ACHN (cell line): ENCODE measurements around the gene KAT8.
"Not testable (repeated sequence)": the region's sequence is repeated elsewhere in the genome, so short reads cannot be mapped to it uniquely, and the experiment has no call there.

ENCODE experiments used
- DNase-seq: peaks from one replicate; pipeline ENCODE4 v3.0.0-alpha.2; 2015
- in situ Hi-C: cut with HindIII; loops from 2 replicates; pipeline ENCODE4 v1.10.0; 2017; ENCODE audit warnings: low sequenced_read_pairs, low pct_ligation_motif_present, low pct_unique_long_range_greater_than_20kb

KAT8 gene

DNA sequence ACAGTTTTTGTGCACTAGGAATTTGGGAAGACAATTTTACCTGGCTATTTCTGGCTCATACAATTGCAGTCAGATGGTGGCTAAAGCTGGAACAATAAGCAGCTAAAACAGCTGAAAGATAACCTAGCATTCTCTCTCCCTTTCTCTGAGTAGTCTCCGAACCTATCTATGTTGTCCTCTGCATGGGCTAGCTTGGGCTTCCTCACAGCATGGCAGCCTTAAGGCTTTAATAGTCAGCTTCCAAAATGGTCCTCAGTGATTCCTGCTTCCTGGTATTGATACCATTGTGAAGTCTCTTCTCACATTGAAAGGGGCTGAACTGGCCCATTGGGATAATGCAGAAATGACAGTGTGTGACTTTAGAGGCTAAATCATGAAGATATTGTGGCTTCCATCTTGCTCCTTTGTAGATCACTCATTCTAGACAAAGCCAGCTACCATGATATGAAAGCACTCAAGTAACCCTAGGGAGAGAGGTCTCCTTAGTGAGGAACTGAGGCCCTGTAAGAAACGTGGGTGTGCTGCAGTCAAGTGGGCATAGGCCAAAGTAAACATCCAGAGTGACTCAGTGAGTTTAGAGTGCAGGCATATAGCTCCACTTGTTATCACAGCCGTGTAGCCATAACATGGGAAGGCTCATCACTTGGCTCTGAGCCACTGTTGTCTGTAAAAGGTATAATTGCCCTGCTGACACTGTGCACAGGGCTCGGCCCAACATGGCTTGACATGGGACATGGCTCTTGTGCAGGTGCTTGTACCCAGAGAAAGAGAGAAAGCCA, 17.4 kb upstream of the KAT8 start:
- in situ Hi-C loops, result no loop called here

DNA sequence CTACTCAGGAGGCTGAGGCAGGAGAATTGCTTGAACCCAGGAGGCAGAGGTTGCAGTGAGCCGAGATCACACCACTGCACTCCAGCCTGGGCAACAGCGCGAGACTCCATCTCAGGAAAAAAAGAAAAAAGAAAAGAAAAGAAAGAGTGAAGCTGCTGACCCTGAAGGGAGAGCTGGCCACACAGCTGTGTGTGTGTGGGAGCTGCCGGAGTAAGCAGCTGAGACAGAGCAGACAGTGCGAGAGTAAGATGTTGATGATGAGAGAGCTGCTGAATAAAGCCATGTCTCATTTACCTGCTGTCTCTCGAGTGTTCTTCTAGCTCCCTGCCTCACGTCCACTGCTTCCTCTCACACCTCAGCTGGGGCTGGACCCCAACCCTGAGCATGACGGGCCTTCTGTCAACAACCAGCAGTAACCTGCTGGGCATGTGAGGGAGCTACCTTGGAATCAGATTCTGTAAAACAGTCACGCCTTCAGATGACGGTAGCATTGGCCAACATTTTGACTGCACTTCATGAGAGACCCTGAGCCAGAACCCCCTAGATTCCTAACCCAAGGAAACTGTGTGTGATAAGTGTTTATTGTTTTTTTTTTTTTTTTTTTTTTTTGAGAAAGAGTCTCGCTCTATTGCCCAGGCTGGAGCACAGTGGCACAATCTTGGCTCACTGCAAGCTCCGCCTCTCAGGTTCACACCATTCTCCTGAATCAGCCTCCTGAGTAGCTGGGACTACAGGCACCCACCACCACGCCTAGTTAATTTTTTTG, 16.4 kb upstream of the KAT8 start:
- in situ Hi-C loops, result not testable (repeated sequence)

More for the DNA sequence above, 17.4 kb upstream of the KAT8 start:
- no peak for DNase-seq

DNA sequence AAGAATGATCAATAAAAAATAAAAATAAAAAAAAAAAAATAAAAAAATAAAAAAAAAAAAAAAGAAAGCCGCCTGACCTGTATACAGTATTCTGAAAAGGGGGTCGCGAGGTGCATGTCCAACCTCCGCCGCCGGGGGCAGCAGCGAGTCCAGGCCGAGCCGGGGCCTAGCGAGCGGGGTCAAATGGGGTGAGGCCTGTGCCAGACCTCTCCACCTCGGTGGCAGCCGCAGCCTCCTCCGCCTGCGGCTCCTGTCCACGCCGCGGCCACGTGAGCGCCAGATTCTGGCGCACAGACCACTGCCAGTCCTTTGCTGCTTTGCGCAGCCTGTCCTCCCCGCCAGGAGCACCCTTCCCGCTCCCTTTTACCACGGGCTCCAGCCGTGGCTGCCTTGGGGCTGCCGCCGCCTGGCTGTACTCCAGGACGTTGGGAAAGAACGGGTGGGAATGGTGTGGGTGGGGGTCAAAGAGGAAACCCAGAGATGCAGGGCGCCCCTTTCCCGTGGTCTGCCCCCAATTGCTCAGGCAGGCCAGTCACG, 11.7 kb upstream of the KAT8 start:
- peak; percentile 71 for DNase-seq
- in situ Hi-C loops, result no loop called here

More for the DNA sequence above, 16.4 kb upstream of the KAT8 start:
- DNase-seq, result not testable (repeated sequence)

DNA sequence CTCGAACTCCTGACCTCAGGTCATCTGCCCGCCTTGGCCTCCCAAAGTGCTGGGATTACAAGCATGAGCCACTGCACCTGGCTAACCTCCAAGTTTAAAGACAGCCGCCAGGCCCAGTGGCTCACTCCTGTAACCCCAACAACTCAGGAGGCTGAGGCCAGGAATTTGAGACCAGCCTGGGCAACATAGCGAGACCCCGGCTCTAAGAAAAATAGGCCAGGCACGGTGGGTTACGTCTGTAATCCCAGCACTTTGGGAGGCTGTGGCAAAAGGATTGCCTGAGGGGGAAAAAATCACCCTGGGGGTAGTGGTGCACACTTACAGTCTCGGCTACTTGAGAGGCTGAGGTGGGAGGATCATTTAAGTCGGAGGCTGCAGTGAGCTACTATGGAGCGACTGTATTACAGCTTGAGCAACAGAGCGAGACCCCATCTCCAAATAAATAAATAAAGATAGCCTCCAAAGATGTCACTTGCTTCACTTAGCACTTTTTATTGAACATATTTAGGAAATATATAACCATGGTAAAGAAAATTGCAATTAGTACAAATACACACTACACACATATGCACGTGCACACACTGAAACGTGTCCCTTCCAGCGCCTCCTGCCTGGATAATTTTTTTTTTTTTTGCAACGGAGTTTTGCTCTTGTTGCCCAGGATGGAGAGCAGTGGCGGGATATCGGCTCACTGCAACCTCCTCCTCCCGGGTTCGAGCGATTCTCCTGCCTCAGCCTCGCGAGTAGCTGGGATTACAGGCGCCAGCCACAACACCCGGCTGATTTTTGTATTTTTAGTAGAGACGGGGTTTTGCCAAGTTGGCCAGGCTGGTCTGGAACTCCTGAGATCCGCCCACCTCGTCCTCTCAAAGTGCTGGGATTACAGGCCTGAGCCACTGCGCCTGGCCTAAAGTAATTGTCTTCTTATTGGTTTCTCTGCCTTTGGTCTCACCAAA, 10.7 kb upstream of the KAT8 start:
- no peak for DNase-seq
- in situ Hi-C loops, result no loop called here

DNA sequence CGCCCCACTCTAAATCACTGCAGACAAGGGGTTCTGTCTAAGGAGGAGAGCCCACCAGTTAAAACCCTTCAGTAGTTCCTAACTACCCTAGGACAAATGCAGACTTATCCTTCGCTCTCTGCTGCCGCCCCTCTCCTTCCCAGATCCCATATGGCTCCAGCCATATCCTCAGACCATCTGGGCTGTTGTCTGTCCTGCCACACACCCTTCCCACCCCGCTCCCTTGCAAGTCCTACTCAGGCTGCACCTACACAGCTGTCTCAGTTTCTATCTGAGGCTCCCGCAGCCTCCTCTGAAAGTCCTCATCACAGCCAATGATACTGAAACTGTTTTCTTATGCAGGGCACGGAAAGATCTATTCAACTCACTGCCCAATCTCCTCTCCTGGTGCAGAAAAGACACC, 10.0 kb upstream of the KAT8 start:
- in situ Hi-C loops, result no loop called here
- no peak for DNase-seq

DNA sequence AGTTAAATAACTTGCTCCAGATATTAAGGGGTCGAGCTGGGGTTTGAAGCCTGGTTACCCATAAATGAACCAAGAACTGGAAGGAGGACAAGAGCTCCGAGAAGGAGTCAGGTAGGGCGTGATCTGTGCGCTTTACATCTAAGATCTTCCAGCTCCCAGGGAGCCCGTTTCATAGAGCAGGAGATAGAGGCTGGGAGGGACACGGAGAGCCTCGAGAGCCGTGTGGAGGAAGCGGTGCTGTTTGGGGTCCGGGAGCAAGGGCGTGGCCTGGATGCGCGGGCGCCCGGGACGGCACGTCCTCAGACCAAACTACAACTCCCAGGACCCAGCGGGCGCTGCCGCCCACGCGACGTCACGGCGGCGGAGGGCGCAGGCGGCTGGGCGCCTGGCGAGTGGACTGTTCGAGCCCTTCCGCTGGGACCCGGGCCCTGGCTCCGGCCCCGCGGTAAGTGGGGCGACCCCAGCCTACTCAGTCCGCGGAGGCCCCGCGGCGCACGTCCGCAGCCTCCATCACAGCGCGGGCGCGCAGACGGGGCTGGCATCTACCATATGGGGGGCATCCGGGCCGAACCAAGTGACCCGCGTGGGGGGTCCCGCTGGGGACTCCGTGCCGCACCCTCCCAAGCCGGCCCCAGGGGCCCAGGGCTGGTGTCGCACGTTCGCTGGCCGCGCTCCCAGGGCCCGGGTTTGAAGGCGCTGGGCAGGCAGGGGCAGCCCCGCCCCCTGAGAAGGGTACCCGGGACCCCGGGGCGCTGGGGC, 9.2 kb upstream of the KAT8 start, which contains the start of gene BCKDK:
BCKDK (plus strand) TSS at position 352 of the 759 bp plus-strand sequence. CDS start 838 bp downstream, outside the sequence.
- in situ Hi-C loops, result no loop called here

DNA sequence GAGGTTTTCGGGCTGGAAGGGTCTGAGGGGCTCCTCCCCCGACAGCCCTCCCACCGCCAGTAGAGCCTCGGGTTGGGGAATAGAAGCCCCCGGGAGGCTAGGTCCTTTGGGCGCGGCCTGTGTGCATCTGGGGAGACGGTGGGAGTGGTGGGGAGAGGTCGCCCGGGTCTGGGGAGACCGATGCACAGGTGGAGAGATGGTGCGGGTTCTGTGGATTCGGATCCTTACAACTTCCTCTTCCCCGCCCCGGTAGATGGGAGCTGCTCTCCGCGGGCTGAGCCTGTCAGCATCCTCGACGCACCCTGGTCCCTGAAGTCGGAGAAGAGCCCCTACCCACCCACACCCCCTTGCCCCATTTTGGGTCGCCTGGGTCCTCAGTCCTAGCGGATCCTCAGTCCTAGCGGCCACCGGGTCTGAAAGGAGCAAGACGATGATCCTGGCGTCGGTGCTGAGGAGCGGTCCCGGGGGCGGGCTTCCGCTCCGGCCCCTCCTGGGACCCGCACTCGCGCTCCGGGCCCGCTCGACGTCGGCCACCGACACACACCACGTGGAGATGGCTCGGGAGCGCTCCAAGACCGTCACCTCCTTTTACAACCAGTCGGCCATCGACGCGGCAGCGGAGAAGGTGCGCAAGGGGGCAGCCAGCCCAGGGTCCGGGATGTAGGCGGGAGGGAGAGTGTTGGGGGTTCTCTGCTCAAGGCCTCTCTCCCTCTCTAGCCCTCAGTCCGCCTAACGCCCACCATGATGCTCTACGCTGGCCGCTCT, 8.5 kb upstream of the KAT8 start:
- in situ Hi-C loops, result no loop called here
- DNase-seq, result no peak

More for the DNA sequence above, 9.2 kb upstream of the KAT8 start, which contains the start of gene BCKDK:
- peak; percentile 78 for DNase-seq

DNA sequence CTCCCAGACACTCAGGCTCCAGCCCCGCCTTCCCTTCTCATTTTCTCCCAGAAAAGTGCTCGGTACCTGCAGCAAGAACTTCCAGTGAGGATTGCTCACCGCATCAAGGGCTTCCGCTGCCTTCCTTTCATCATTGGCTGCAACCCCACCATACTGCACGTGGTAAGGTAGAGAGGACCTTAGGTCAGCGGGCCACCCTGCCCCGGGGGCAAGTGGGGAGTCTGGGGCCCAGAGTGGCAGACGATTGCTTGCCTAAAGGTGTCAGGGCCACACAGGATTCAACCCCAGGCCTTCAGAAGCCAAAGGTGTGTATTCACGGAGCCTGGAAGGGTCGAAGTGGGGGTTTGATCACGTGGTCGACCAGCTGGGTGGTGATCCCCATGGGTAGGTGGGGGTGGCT, 7.8 kb upstream of the KAT8 start:
- in situ Hi-C loops, result no loop called here
- no peak for DNase-seq

DNA sequence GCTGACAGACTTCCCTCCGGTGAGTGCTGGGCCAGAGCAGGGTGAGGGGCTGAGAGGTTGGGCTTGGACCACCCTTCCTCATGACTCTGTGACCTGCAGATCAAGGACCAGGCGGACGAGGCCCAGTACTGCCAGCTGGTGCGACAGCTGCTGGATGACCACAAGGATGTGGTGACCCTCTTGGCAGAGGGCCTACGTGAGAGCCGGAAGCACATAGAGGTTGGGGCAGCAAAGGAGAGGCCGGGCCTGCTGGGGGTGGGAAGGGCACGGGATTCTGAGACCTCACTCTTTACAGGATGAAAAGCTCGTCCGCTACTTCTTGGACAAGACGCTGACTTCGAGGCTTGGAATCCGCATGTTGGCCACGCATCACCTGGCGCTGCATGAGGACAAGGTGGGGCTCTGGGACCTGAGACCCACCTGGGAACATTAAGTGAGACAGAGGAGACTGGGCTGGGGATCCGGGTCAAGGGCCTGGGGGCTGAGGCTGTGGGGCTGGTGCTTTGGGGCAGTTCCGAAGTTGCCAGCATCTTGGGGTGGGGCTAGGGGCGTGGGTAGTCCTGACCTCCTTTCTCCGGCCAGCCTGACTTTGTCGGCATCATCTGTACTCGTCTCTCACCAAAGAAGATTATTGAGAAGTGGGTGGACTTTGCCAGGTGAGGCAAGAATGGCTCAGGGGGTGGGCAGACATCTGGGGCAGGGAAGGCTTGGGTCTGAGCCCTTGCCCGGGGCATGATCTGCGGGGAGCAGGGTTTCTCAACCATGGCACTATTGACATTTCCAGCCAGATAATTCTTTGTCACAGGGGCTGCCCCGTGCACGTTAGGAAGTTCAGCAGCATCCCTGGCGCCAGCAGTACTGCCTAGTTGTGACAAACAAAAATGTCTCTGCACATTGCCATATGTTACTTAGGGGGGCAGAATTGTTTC, 7.1 kb upstream of the KAT8 start:
- in situ Hi-C loops, result no loop called here
- DNase-seq, result no peak

DNA sequence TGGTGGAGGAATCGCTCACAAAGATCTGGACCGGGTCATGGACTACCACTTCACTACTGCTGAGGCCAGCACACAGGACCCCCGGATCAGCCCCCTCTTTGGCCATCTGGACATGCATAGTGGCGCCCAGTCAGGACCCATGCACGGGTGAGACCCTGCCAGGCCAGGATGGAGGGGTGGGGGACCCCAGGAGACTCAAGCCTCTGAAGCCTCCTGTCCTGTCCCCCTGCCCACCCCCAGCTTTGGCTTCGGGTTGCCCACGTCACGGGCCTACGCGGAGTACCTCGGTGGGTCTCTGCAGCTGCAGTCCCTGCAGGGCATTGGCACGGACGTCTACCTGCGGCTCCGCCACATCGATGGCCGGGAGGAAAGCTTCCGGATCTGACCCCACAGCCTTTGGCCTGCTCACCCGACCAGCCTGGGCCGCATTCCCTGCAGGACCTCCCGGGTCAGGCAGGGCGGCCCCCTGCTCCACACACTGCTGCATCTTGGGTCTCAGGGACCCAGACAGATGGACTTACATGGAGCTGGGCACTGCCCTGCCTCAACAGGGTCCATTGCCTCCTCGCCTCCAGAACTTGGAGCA, 5.5 kb upstream of the KAT8 start:
- no peak for DNase-seq
- in situ Hi-C loops, result no loop called here

DNA sequence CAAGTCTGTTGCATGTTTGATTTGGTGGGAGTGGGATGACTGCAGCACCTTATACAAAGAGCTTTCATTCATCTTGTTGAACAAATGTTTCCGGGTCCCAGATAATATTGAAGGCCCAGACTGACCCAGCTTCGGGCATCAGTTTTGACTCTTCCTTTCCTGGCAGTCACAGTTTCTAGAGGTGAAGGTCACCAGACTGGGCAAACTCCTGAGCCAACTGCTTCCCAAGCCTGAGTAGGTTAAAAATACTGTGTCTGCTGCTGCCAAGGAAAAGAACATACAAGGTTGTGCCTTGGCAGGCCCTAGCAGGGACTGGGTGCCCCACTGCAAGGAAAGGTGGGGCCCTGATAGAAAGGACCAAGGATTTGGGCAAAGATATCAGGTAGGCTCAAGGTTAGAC, 4.8 kb upstream of the KAT8 start:
- no peak for DNase-seq
- in situ Hi-C loops, result no loop called here

DNA sequence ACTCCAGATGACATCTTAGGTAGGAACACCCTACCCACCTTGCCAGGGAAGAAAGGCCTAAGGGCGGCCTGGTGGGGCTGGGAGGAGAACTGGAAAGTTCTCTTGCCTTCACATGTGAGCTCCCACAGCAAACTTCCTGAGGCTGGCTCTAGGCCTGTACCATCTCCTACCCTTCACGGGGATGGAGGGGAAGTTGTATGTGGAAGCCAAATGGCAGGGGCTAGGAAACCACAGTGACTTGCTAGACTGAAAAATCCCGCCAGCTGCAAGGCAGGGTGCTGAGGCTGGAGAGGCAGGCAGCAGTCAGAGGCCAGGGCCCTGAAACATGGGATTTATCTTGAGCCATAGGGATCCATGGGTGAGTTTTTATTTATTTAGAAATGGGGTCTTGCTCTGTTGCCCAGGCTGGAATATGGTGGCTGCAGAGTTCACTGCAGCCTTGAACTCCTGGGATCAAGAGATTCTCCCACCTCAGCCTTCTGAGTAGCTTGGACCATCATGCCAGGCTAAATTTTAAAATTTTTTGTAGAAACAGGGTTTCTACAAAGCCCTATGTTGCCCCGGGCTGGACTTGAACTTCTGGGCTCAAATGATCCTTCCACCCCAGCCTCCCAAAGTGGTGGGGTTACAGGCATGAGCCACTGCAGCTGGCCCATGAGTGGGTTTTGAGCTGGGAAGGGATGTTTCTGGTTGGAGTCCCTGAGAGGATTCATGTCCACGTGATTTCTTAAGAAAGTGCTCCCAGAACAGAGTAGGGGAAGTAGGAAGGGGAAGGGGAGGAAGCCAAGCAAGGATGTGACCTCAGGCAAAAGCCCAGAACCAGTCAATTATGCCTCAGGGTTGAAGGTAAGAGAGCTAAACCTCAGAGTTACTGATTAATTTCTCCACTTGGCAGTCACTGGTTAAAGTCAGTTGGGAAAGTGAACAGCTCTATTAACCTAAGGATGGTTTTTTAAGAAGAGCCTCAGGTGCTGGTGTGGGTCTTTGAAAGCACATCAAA, 4.0 kb upstream of the KAT8 start:
- peak; percentile 93 for DNase-seq
- in situ Hi-C loops, result no loop called here

DNA sequence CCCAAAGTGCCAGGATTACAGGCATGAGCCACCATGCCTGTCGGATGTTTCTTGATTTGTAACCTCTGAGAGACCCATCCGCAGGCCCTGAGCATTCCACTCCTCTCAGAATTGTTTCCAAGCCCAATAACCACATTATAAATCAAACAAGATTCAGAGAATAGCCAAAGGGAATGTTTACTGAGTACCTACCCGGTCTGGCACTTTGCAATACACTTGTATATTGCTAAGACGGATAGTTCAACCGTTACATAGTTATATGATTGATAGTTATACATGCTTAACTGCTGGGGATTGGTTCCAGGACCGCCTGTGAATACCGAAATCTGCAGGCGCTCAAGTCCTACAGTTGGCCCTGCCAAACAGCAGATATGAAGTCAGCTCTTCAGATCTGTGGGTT, 3.0 kb upstream of the KAT8 start:
- in situ Hi-C loops, result no loop called here
- no peak for DNase-seq

DNA sequence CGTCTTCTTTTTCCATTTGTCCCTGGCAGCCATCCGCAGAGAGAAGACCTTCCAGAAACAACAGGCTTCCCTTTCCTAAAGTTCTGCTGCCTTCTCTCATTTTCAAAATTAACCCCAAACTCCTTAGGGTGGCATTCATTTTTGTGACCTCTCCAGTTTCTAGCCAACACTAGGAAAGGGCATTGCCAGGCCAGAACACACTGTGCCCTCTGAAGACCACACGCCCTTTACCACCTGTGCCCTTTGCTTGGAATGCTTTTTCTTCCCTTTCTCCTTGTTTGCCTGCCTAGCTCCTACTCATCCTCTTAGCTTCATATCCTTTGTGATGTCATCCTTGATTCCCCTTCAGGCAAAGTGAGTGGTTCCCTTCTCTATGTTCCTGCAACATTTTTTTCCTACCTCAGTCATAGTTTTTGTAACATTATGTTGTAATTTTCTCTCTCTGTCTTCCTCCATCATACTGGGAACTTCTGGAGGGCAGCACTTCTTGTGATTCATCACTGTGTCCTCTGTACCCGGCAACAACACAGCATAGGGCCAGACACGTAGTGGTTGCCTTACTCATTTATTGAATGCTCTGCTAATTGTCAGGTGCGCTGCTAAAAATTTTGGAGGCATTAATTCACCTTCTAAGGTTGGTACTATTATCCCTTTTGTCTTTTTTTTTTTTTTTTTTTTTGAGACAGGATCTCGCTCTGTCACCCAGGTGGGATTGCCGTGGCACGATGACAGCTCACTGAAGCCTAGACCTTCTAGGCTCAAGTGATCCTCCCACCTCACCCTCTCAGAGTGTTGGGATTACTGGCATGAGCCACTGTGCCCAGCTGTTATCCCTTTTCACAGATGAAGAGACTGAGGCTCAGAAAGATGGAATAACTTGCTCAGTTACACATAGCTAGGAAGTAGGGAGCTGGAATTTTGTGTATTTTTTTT, 1.0 kb downstream of the KAT8 start:
- in situ Hi-C loops, result no loop called here
- DNase-seq, result no peak
